MCF 10A (cell line): ENCODE measurements around the gene TTC21A. TPM values are rescaled to one million over a fixed set of nuclear protein-coding genes. Genes with fewer than 3 reads are reported as not detected.

Experiments used
- BruUV-seq: library from RNA; stranded (reverse); fragments of 400-500 nt; replicated peaks from 2 replicates; lab custom pipeline; 2021; lab: Mats Ljungman, UMichigan
- CTCF ChIA-PET: fragments of 300-600 bp; sonication (Branson Sonifier 250); formaldehyde crosslinking; extraction: SDS; loops from one replicate; lab custom pipeline; 2021; ENCODE audit warnings: antibody characterized with exemption, inconsistent platforms; lab: Yijun Ruan, JAX
- POLR2A ChIA-PET: fragments of 300-600, 350-650 bp; sonication (Branson Sonifier 250); formaldehyde crosslinking; extraction: SDS; loops from one replicate; lab custom pipeline; 2020; ENCODE audit warnings: antibody characterized with exemption, inconsistent platforms; lab: Yijun Ruan, JAX
- DNase-seq: peaks from one replicate; pipeline ENCODE4 v3.0.0-alpha.2; 2018; ENCODE audit not compliant: unreplicated experiment
- H3K27ac Mint-ChIP-seq: one replicate; pipeline ENCODE4 v1.8.0; 2022; ENCODE audit warnings: mild to moderate bottlenecking, low read depth, mixed read lengths; ENCODE audit not compliant: unreplicated experiment
- H3K27me3 Mint-ChIP-seq: one replicate; pipeline ENCODE4 v1.8.0; 2022; ENCODE audit warnings: mixed read lengths; ENCODE audit not compliant: insufficient read depth, unreplicated experiment
- H3K36me3 Mint-ChIP-seq: one replicate; pipeline ENCODE4 v1.8.0; 2022; ENCODE audit warnings: mild to moderate bottlenecking, moderate library complexity, mixed read lengths; ENCODE audit not compliant: insufficient read depth, unreplicated experiment
- H3K4me1 Mint-ChIP-seq: one replicate; pipeline ENCODE4 v1.8.0; 2022; ENCODE audit warnings: mixed read lengths; ENCODE audit not compliant: insufficient read depth, unreplicated experiment
- H3K4me3 Mint-ChIP-seq: one replicate; pipeline ENCODE4 v1.8.0; 2022; ENCODE audit warnings: mild to moderate bottlenecking, moderate library complexity, mixed read lengths; ENCODE audit not compliant: unreplicated experiment
- H3K9me3 Mint-ChIP-seq: one replicate; pipeline ENCODE4 v1.8.0; 2022; ENCODE audit warnings: mixed read lengths; ENCODE audit not compliant: unreplicated experiment
- CTCF ChIP-seq: fragments of 200-600 bp; IDR thresholded peaks from one replicate; pipeline ENCODE4 v1.8.0; 2022; ENCODE audit warnings: antibody characterized with exemption, mild to moderate bottlenecking; ENCODE audit not compliant: unreplicated experiment
- intact Hi-C: fragments of 100-400 bp; cut with micrococcal nuclease; formaldehyde crosslinking; loops from 2 replicates; pipeline ENCODE4 v1.14.1; 2022
- total RNA-seq: library from RNA; stranded (reverse); gene quantifications from 2 replicates; pipeline ENCODE4 v1.2.3, GENCODE V29; 2022

TTC21A gene
- total RNA-seq, 1 experiment from 2014 or later = 2.1 TPM

- no peak for TF ChIP-seq CTCF
- H3K4me3 Mint-ChIP-seq = peak overlapping the region; percentile 94
- peaks cover 37% of the 10 kb centered on the region for H3K4me1 Mint-ChIP-seq
- BruUV-seq = no TSS peak
- no peaks in the 10 kb centered on the region for H3K27me3 Mint-ChIP-seq
- H3K9me3 Mint-ChIP-seq = no peaks in the 10 kb centered on the region
- H3K36me3 Mint-ChIP-seq = no peaks in the 10 kb centered on the region
- ChIA-PET CTCF (interaction anchor here (0.6 to 5.9 kb wide), 8 partner anchors 12 to 611 kb away, joined by 3 to 39 read pairs (median 6); partner anchors contain the start of gene EXOG), POLR2A (interaction anchor here (0.7 to 2.2 kb wide), 8 partner anchors 9 to 182 kb away, joined by 3 to 8 read pairs (median 5); no protein-coding TSS in a partner anchor)
- H3K27ac Mint-ChIP-seq = peak overlapping the region; percentile 94
- intact Hi-C loops = loop anchor here (2.0 kb wide), 1 partner anchor 74 kb away; no protein-coding TSS in a partner anchor
- DNase-seq = no peak
Measured at GRCh38 chr3:39106281-39106811, 1.1 kb upstream of the TTC21A start.

DNA sequence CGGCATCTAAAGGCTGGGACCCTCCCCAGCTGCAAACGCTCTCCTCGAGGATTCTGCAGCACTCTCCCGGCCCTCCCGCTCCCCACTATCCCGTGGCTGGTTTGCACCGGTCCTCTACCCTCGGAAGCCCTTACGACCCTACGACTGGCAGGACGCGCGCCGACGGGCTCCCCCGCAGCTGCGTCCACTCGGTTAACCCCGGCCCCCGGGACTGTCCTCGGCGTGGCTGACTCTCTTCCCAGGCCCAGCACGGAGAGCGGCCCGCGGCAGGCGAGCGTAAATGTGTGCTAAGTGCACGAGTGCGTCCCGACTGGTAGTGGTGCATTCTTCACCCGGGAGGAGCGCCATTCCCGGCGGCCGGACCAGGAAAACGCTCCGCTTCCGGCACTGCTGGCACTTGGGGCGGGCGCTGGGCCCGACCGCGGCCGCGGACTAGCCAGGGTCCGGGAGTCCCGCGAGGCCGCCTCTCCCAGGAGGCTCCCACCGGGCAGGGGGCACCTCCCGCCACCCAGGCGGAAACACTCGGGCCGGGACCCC is 561 bp upstream of the TTC21A start:
- BruUV-seq = no TSS peak
- ChIA-PET CTCF (interaction anchor here (0.7 to 5.9 kb wide), 6 partner anchors 13 to 184 kb away, joined by 3 to 39 read pairs (median 10); no protein-coding TSS in a partner anchor), POLR2A (interaction anchor here (0.9 to 2.2 kb wide), 11 partner anchors 9 to 185 kb away, joined by 3 to 9 read pairs (median 5); no protein-coding TSS in a partner anchor)
- peak overlapping the region; percentile 94 for H3K27ac Mint-ChIP-seq
- no peaks in the 10 kb centered on the region for H3K9me3 Mint-ChIP-seq
- no peak for TF ChIP-seq CTCF
- peaks cover 37% of the 10 kb centered on the region for H3K4me1 Mint-ChIP-seq
- H3K4me3 Mint-ChIP-seq = peak overlapping the region; percentile 94
- H3K36me3 Mint-ChIP-seq = no peaks in the 10 kb centered on the region
- DNase-seq = peak; percentile 48
- intact Hi-C loops = loop anchor here (2.0 kb wide), 1 partner anchor 74 kb away; no protein-coding TSS in a partner anchor
- no peaks in the 10 kb centered on the region for H3K27me3 Mint-ChIP-seq

GRCh38 chr3:39108200-39108710 is 775 bp downstream of the TTC21A start:
- Mint-ChIP-seq H3K9me3 (no peaks in the 10 kb centered on the region), H3K36me3 (no peaks in the 10 kb centered on the region), H3K27ac (peak overlapping the region; percentile 94), H3K4me1 (peaks cover 37% of the 10 kb centered on the region), H3K27me3 (no peaks in the 10 kb centered on the region), H3K4me3 (peak overlapping the region; percentile 94)
- intact Hi-C loops = no loop called here
- ChIA-PET POLR2A (interaction anchor here (0.6 to 1.8 kb wide), 17 partner anchors 8 to 199 kb away, joined by 3 to 9 read pairs (median 4); no protein-coding TSS in a partner anchor), CTCF (interaction anchor here (0.6 to 5.9 kb wide), 10 partner anchors 9 to 1441 kb away, joined by 3 to 39 read pairs (median 5); no protein-coding TSS in a partner anchor)
- DNase-seq = no peak
- TSS peak; percentile 55 for BruUV-seq
- TF ChIP-seq CTCF = no peak

DNA sequence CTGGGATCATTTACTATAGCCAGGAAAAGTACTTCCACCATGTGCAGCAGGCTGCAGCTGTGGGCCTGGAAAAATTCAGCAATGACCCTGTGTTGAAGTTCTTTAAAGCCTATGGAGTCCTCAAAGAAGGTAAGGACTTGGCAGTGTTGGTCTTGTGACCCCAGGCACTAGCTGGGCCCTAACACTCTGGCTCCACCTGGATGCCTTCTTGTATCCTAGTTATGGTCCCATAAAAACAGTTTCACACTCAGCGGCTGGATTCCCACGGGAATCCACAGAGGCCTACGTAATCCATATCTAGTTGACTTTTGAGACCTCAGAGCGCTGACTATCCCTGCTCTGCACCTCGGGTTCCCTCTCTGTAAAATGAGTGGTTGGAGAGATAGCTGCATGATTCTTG is 1.6 kb downstream of the TTC21A start:
- no peak for DNase-seq
- ChIA-PET CTCF (interaction anchor here (1.2 to 5.9 kb wide), 5 partner anchors 18 to 182 kb away, joined by 3 to 39 read pairs (median 7); no protein-coding TSS in a partner anchor), POLR2A (interaction anchor here (0.6 to 0.9 kb wide), 3 partner anchors 18 to 179 kb away, joined by 3 to 4 read pairs (median 3); no protein-coding TSS in a partner anchor)
- no TSS peak for BruUV-seq
- Mint-ChIP-seq H3K27me3 (no peaks in the 10 kb centered on the region), H3K27ac (no peak overlapping the region), H3K4me3 (no peak overlapping the region), H3K36me3 (no peaks in the 10 kb centered on the region), H3K9me3 (no peaks in the 10 kb centered on the region), H3K4me1 (peaks cover 30% of the 10 kb centered on the region)
- TF ChIP-seq CTCF = no peak
- intact Hi-C loops = no loop called here
